ENCODE measurements around the gene MYLK4. TPM values are rescaled to one million over a fixed set of nuclear protein-coding genes. Genes with fewer than 3 reads are reported as not detected.

The MYLK4 gene
- total RNA-seq, 1 experiment from 2014 or later: 0.85 TPM

GRCh38 chr6:2630359-2630758 is 120.4 kb downstream of the MYLK4 start:
- Histone ChIP-seq H3K36me3 (ENCODE audit: control insufficient read depth, insufficient read depth, low read length) (no peaks in the 10 kb centered on the region), H3K27ac (ENCODE audit: low read length) (no peak overlapping the region), H3K4me3 (ENCODE audit: low read depth in 2 of 2, low read length in 2 of 2) (no peak overlapping the region), H3K27me3 (ENCODE audit: control insufficient read depth, insufficient read depth, low read length) (no peaks in the 10 kb centered on the region), H3K9me3 (ENCODE audit: control insufficient read depth, insufficient read depth, low read depth, low read length) (no peaks in the 10 kb centered on the region), H3K4me1 (ENCODE audit: control insufficient read depth, insufficient read depth, low read length) (peaks cover 6% of the 10 kb centered on the region)
- ChIA-PET POLR2A (no interaction called here), CTCF (no interaction called here)
- DNase-seq (ENCODE audit: low read depth, low spot score) (peak; percentile 81), ATAC-seq (0 out of 2 replicates have a peak, but pooled peaks have one; percentile 35)
- no TSS peak for BruUV-seq (replicated peaks)
- no peak for TF ChIP-seq REST (IDR thresholded peaks at IDR 0.05; ENCODE audit: insufficient read depth in 1 of 2, low read depth in 2 of 2, low read length in 1 of 2)
- no peak for TF ChIP-seq CTCF (IDR thresholded peaks at IDR 0.05)
- TF ChIP-seq TCF7L2 (IDR thresholded peaks at IDR 0.05; ENCODE audit: low read depth, low read length): no peak
- TF ChIP-seq SIN3A (IDR thresholded peaks at IDR 0.05; ENCODE audit: borderline replicate concordance, insufficient read depth, low read depth, low read length): no peak
- TF ChIP-seq POLR2AphosphoS5 (IDR thresholded peaks at IDR 0.05; ENCODE audit: low read depth, low read length): no peak
- intact Hi-C loops (cut with micrococcal nuclease; ENCODE audit: unreplicated experiment): loop anchor here (10.0 kb wide), 1 partner anchor 1036 kb away; no protein-coding TSS in a partner anchor
- in situ Hi-C loops (cut with HindIII; ENCODE audit: low pct_unique_long_range_greater_than_20kb, low sequenced_read_pairs): no loop called here

- in situ Hi-C loops (cut with HindIII; ENCODE audit: low pct_unique_long_range_greater_than_20kb, low sequenced_read_pairs): no loop called here
- no peak overlapping the region for H3K4me3 ChIP-seq (ENCODE audit: low read depth in 2 of 2, low read length in 2 of 2)
- H3K9me3 ChIP-seq (ENCODE audit: control insufficient read depth, insufficient read depth, low read depth, low read length): no peaks in the 10 kb centered on the region
- intact Hi-C loops (cut with micrococcal nuclease; ENCODE audit: unreplicated experiment): no loop called here
- CTCF ChIA-PET: no interaction called here
- no peak overlapping the region for H3K27ac ChIP-seq (ENCODE audit: low read length)
- TF ChIP-seq CTCF (IDR thresholded peaks at IDR 0.05) (no peak), POLR2AphosphoS5 (IDR thresholded peaks at IDR 0.05; ENCODE audit: low read depth, low read length) (no peak), SIN3A (IDR thresholded peaks at IDR 0.05; ENCODE audit: borderline replicate concordance, insufficient read depth, low read depth, low read length) (no peak), TCF7L2 (IDR thresholded peaks at IDR 0.05; ENCODE audit: low read depth, low read length) (no peak), REST (IDR thresholded peaks at IDR 0.05; ENCODE audit: insufficient read depth in 1 of 2, low read depth in 2 of 2, low read length in 1 of 2) (no peak)
- DNase-seq (ENCODE audit: low read depth, low spot score): no peak
- no TSS peak for BruUV-seq (replicated peaks)
- no peak for ATAC-seq
- 0 out of 2 replicates have a peak, but pooled peaks cover 1% of the 10 kb centered on the region for H3K27me3 ChIP-seq (ENCODE audit: control insufficient read depth, insufficient read depth, low read length)
- H3K36me3 ChIP-seq (ENCODE audit: control insufficient read depth, insufficient read depth, low read length): no peaks in the 10 kb centered on the region
- no peaks in the 10 kb centered on the region; the same call in 1 of the 2 replicates for H3K4me1 ChIP-seq (ENCODE audit: control insufficient read depth, insufficient read depth, low read length)
- POLR2A ChIA-PET: no interaction called here
Observed at GRCh38 chr6:2626401-2626800, 124.3 kb downstream of the MYLK4 start.

Measured in Panc1 (cell line).